Ureter (tissue), 1 donor: ENCODE results near the gene CSAG3. TPM values are rescaled to one million over a fixed set of nuclear protein-coding genes. Genes with fewer than 3 reads are reported as not detected.
"Not testable (repeated sequence)": the region's sequence is repeated elsewhere in the genome, so short reads cannot be mapped to it uniquely, and the experiment has no call there.

Source experiments
- DNase-seq: peaks from one replicate; pipeline ENCODE4 v3.0.0-alpha.2; 2020; ENCODE audit warnings: low spot score
- total RNA-seq: library from RNA; stranded (reverse); gene quantifications from one replicate; pipeline ENCODE4 v1.2.4, GENCODE V29; 2023
- donor health status: DM: yes; HTN: yes; CAD: no.

CSAG3 gene
- not detected for total RNA-seq

DNA sequence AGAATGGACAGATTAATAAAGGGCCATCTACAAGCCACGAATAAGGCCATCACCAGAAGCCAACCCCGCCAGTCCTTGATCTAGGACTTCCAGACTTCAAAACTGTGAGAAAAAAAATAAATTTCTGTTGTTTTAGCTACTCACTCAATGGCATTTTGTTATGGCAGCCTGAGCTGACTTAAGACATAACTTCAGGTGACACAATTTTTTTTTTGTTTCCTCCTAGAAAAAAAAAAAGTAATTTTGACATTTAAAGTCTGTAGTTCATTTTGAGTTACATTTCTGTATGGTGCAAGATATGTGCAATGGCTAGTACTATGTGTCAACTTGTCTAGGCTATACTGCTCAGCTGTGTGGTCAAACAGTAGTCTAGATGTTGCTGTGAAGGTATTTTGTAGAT lies at the start of gene CSAG3:
Gene CSAG3, plus strand, starts transcription at position 301 of the 400 bp plus-strand sequence.
- not testable (repeated sequence) for DNase-seq

DNA sequence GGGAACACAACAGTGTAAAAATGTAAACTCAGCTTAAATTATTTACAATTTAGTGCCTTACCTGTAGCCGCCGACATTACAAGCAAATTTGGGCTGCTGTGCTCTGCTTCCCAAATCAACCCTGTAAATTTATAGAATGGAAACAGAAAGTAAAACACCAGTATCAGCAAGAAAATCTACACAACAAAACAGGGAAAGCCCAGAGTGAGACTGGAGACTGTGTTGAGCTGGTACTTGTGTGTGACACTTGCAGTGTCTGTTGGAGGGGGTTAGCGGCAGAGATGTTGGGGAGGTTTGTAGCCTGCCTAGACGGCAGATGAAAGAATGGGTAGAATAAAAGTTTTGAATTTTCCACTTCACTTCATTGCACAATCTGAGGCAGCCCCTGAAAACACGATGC lies 45.8 kb upstream of the CSAG3 start:
- not testable (repeated sequence) for DNase-seq

DNA sequence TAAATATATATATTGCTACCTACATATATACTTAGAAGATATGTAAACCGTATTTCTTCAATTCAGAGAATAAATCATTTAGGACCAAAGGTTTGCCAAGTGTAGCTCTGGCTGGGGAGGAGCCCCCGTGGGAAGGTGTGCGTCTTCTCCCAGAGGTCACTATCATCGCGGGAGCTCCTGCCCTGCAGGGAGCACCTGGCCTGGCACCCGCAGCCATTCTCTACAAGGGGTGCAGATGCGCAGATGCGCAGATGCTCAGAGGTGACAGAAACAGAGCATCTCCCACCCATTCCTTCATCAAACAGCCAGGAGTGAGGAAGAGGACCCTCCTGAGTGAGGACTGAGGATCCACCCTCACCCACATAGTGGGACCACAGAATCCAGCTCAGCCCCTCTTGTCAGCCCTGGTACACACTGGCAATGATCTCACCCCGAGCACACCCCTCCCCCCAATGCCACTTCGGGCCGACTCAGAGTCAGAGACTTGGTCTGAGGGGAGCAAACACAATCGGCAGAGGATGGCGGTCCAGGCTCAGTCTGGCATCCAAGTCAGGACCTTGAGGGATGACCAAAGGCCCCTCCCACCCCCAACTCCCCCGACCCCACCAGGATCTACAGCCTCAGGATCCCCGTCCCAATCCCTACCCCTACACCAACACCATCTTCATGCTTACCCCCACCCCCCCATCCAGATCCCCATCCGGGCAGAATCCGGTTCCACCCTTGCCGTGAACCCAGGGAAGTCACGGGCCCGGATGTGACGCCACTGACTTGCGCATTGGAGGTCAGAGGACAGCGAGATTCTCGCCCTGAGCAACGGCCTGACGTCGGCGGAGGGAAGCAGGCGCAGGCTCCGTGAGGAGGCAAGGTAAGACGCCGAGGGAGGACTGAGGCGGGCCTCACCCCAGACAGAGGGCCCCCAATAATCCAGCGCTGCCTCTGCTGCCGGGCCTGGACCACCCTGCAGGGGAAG lies 44.9 kb upstream of the CSAG3 start, which contains the start of gene MAGEA2B:
Gene MAGEA2B, plus strand, starts transcription at position 814 of the 973 bp plus-strand sequence. CDS start 2,479 bp downstream, outside the sequence.
- not testable (repeated sequence) for DNase-seq

DNA sequence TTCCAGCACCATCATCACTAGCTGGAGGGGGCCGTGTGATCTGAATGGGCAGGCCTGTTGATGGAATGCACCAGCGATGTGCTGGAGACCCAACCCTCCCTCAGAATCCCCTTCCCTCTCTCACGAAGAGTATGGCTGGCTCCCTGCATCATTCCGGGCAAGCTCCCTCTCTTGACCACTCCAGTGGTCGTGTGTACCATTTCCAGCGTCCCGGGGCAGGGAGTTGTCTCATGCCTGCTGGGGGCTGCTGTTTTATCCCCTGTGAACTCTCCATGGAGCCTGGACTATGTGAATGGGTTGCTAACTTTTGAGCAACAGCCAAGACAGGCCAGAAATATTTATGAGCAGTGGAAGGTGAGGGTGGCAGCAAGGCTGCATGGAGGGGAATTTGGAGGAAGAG lies 33.6 kb upstream of the CSAG3 start:
- DNase-seq, result no peak

DNA sequence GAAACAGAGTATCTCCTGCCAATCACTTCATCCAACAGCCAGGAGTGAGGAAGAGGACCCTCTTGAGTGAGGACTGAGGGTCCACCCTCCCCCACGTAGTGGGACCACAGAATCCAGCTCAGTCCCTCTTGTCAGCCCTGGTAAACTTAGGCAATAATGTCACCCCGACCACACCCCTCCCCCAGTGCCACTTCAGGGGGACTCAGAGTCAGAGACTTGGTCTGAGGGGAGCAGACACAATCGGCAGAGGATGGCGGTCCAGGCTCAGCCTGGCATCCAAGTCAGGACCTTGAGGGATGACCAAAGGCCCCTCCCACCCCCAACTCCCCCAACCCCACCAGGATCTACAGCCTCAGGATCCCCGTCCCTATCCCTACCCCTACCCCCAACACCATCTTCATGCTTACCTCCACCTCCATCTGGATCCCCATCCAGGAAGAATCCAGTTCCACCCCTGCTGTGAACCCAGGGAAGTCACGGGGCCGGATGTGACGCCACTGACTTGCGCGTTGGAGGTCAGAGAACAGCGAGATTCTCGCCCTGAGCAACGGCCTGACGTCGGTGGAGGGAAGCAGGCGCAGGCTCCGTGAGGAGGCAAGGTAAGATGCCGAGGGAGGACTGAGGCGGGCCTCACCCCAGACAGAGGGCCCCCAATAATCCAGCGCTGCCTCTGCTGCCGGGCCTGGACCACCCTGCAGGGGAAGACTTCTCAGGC lies 25.6 kb upstream of the CSAG3 start, which contains the start of the genes CSAG1 and MAGEA12:
Gene CSAG1, minus strand, starts transcription at position 461 of the 715 bp plus-strand sequence. CDS start 1,261 bp downstream, outside the sequence.
Gene MAGEA12, plus strand, starts transcription at position 497 of the 715 bp plus-strand sequence. CDS start 2,405 bp downstream, outside the sequence.
- DNase-seq, result no peak

DNA sequence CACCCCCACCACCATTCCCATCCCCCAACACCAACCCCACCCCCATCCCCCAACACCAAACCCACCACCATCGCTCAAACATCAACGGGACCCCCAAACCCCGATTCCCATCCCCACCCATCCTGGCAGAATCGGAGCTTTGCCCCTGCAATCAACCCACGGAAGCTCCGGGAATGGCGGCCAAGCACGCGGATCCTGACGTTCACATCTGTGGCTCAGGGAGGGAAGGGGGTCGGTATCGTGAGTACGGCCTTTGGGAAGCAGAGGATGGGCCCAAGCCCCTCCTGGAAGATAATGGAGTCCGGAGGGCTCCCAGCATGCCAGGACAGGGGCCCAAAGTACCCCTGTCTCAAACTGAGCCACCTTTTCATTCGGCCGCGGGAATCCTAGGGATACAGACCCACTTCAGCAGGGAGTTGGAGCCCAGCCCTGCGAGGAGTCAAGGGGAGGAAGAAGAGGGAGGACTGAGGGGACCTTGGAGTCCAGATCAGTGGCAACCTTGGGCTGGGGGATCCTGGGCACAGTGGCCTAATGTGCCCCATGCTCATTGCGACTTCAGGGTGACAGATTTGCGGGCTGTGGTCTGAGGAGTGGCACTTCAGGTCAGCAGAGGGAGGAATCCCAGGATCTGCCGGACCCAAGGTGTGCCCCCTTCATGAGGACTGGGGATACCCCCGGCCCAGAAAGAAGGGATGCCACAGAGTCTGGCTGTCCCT lies 24.7 kb upstream of the CSAG3 start:
- DNase-seq, result not testable (repeated sequence)

DNA sequence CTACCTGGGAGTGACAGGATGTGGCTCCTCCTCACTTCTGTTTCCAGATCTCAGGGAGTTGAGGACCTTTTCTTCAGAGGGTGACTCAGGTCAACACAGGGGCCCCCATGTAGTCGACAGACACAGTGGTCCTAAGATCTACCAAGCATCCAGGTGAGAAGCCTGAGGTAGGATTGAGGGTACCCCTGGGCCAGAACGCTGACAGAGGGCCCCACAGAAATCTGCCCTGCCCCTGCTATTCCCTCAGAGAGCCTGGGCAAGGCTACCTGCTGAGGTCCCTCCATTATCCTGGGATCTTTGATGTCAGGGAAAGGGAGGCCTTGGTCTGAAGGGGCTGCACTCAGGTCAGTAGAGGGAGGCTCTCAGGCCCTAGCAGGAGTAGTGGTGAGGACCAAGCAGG lies 23.9 kb upstream of the CSAG3 start:
- no peak for DNase-seq

DNA sequence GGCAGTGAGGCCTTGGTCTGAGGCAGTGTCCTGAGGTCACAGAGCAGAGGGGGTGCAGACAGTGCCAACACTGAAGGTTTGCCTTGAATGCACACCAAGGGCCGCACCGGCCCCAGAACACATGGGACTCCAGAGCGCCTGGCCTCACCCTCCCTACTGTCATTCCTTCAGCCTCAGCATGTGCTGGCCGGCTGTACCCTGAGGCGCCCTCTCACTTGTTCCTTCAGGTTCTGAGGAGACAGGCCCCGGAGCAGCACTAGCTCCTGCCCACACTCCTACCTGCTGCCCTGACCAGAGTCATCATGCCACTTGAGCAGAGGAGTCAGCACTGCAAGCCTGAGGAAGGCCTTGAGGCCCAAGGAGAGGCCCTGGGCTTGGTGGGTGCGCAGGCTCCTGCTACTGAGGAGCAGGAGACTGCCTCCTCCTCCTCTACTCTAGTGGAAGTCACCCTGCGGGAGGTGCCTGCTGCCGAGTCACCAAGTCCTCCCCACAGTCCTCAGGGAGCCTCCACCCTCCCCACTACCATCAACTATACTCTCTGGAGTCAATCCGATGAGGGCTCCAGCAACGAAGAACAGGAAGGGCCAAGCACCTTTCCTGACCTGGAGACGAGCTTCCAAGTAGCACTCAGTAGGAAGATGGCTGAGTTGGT lies 23.0 kb upstream of the CSAG3 start:
- DNase-seq, result no peak

DNA sequence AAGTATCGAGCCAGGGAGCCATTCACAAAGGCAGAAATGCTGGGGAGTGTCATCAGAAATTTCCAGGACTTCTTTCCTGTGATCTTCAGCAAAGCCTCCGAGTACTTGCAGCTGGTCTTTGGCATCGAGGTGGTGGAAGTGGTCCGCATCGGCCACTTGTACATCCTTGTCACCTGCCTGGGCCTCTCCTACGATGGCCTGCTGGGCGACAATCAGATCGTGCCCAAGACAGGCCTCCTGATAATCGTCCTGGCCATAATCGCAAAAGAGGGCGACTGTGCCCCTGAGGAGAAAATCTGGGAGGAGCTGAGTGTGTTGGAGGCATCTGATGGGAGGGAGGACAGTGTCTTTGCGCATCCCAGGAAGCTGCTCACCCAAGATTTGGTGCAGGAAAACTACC lies 22.5 kb upstream of the CSAG3 start:
- DNase-seq, result not testable (repeated sequence)

DNA sequence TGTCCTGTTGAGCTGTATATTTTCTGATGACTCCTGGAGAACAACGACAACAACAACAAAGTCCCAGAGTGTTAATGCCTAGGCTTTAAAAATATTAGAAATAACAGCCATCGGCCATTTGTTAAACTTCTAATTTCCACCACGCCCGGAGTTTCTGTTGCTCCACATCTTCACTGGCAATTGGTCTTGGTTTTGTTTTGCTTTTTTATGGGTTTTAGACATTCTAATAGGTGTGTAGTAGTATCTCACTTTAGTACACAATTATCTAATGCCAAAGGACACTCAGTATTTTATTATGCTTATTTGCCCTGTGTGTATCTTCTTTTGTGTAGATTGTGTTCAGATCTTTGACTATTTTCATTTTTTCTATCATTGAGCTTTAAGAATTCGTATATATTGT lies 20.5 kb upstream of the CSAG3 start:
- DNase-seq, result no peak

DNA sequence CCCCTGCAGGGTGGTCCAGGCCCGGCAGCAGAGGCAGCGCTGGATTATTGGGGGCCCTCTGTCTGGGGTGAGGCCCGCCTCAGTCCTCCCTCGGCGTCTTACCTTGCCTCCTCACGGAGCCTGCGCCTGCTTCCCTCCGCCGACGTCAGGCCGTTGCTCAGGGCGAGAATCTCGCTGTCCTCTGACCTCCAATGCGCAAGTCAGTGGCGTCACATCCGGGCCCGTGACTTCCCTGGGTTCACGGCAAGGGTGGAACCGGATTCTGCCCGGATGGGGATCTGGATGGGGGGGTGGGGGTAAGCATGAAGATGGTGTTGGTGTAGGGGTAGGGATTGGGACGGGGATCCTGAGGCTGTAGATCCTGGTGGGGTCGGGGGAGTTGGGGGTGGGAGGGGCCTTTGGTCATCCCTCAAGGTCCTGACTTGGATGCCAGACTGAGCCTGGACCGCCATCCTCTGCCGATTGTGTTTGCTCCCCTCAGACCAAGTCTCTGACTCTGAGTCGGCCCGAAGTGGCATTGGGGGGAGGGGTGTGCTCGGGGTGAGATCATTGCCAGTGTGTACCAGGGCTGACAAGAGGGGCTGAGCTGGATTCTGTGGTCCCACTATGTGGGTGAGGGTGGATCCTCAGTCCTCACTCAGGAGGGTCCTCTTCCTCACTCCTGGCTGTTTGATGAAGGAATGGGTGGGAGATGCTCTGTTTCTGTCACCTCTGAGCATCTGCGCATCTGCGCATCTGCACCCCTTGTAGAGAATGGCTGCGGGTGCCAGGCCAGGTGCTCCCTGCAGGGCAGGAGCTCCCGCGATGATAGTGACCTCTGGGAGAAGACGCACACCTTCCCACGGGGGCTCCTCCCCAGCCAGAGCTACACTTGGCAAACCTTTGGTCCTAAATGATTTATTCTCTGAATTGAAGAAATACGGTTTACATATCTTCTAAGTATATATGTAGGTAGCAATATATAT lies 5.0 kb upstream of the CSAG3 start, which contains the start of gene MAGEA2:
Gene MAGEA2, minus strand, starts transcription at position 157 of the 965 bp plus-strand sequence. CDS start 2,479 bp downstream, outside the sequence.
- not testable (repeated sequence) for DNase-seq

DNA sequence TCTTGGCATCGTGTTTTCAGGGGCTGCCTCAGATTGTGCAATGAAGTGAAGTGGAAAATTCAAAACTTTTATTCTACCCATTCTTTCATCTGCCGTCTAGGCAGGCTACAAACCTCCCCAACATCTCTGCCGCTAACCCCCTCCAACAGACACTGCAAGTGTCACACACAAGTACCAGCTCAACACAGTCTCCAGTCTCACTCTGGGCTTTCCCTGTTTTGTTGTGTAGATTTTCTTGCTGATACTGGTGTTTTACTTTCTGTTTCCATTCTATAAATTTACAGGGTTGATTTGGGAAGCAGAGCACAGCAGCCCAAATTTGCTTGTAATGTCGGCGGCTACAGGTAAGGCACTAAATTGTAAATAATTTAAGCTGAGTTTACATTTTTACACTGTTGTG lies 4.1 kb upstream of the CSAG3 start:
- not testable (repeated sequence) for DNase-seq

DNA sequence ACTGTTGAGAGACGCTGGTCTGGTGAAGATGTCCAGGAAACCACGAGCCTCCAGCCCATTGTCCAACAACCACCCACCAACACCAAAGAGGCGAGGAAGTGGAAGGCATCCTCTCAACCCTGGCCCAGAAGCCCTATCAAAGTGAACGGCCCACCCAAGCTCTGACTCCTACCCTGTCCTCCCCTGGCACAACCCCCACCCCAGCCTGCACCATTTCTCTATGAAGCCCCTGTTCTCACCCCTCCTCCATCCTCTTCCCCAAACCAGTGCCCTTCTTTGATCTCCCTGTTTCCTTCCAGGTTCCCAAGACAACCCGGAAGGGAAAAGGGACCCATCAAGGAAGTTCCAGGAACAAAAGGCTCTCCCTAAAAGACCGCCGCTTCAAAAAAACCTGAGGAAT lies 526 bp downstream of the CSAG3 start:
- not testable (repeated sequence) for DNase-seq

DNA sequence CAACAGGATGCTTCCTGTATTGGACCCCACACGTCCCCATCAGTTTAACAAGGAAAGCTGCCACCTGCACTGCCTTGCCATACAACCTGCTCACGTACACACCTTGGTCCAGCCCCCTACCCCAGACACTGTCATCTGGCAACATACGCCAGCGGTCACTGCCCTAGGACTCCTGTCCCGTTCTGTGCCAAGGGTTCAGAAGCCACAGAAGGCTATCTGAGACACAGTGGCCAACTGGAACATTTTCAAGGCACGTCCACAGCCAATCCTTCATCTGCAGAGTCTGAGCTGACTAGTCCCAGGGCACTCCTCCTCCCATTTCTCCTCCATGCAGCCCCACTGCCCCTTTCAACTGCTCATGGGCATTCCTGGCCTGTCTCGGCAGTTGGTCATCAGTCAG lies 2.6 kb downstream of the CSAG3 start:
- DNase-seq, result not testable (repeated sequence)

DNA sequence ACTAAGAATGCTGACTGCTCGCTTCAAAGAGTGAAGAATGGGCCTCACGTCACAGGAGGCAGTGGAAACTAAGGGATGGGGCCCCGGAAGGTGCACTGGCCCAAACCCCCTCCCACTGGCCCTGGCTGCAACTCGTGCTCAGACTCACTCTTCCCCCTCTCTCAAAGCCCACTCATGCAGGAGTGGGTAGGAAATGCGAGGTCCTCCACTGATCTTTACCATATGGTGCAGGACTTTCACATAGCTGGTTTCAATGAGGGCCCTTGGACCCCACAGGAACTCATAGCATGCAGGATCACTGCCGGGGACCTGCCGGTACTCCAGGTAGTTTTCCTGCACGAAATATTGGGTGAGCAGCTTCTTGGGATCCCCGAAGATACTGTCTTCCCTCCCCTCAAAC lies 7.5 kb downstream of the CSAG3 start:
- DNase-seq, result not testable (repeated sequence)

DNA sequence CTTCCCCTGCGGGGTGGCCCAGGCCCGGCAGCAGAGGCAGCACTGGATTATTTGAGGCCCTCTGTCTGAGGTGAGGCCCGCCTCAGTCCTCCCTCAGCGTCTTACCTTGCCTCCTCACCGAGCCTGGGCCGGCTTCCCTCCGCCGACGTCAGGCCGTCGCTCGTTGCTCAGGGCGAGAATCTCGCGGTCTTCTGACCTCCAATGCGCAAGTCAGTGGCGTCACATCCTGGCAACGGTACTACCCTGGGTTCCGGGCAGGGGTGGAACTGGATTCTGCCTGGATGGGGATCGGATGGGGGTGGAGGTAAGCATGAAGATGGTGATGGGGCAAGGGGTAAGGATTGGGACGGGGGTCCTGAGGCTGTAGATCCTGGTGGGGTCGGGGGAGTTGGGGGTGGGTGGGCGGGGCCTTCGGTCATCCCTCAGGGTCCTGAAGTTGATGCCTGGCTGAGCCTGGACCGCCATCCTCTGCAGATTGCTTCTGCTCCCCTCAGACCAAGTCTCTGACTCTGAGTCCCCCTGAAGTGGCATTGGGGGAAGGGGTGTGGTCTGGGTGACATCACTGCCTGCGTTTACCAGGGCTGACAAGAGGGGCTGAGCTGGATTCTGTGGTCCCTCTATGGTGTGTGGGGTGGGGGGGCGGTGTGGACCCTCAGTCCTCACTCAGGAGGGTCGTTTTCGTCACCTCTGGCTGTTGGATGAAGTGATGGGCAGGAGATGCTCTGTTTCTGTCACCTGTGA lies 10.7 kb downstream of the CSAG3 start, which contains the start of gene MAGEA6:
Gene MAGEA6, minus strand, starts transcription at position 141 of the 741 bp plus-strand sequence. CDS start 2,039 bp downstream, outside the sequence.
- not testable (repeated sequence) for DNase-seq

DNA sequence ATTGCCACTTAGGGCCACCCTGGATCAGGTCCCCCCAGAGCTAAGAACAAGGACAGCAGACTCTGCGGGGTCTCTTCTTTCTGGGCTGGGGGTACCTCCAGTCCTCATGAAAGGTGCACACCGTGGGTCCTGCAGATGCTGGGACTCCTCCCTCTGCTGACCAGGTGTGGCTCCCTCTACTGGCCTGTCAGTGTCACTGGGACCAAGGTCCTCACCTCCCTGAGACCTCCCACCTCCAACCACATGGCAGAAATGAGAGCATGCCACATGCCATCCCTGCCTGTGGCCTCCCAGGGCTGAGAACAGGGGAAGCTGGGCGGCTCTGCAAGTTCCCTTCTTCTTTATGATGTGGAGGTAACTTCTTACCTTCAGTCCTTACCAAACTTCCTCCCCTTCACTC lies 28.0 kb downstream of the CSAG3 start:
- DNase-seq, result not testable (repeated sequence)

DNA sequence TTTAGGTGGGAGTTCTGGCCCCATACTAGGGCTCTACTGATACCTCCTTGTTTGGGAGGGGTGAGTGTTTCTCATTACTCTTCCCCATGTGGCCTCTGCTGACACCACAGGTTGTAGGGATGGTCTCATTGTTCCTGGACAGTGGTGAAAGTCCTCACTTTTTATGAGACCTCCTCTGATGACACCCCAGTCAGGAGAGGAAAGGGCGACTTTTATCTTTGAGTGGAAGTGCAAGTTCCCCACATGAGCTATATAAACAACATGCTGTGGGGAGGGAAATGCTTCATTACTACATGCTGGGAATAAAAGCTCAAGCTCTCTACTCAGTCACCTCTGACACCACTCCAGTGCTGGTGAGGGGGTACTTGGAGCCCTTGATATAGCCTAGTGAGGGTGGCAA lies 39.9 kb downstream of the CSAG3 start:
- no peak for DNase-seq

DNA sequence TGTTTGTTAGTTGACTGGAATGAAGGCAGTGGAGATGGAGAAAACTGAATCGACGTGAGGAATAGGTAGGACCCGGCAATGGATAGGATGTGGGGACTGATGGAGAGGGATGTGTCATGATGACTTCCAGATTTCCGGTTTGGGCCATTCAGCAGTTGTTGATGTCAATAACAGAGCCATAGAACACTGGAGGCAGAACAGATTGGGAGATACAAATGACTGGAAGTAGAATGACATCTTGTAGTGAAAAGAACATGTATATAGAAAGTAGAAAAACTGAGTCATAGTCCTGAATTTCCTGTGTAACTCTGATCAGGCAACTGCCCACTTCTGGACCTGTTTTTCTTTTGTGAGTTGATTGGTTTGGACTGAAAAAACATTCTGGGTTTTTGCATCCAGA lies 47.0 kb downstream of the CSAG3 start:
- DNase-seq, result no peak
